OCI-LY7 (cell line): ENCODE results near the gene GRB10. TPM values are rescaled to one million over a fixed set of nuclear protein-coding genes. Genes with fewer than 3 reads are reported as not detected.

Source experiments
- BruUV-seq: library from RNA; stranded (reverse); fragments of 400-500 nt; replicated peaks from 2 replicates; lab custom pipeline; 2021; lab: Mats Ljungman, UMichigan
- CTCF ChIA-PET: fragments of 300-600 bp; sonication (Branson Sonifier 250); formaldehyde crosslinking; loops from one replicate; lab custom pipeline; 2022; ENCODE audit warnings: antibody characterized with exemption; ENCODE audit not compliant: unreplicated experiment; lab: Charles Lee
- POLR2A ChIA-PET: fragments of 300-600 bp; sonication (Branson Sonifier 250); formaldehyde crosslinking; loops from one replicate; lab custom pipeline; 2022; ENCODE audit warnings: antibody characterized with exemption; lab: Charles Lee
- DNase-seq: peaks from one replicate; pipeline ENCODE4 v3.0.0-alpha.2; 2015; ENCODE audit warnings: low spot score
- H2AFZ ChIP-seq: fragments of 200-600 bp; sonication (generic), shearing (Covaris generic); 2 replicates; pipeline ENCODE4 v1.6.1; 2014; ENCODE audit warnings: mild to moderate bottlenecking, antibody characterized with exemption, low read length, moderate library complexity
- H3K27ac ChIP-seq: fragments of 200-600 bp; sonication (generic); 2 replicates; pipeline ENCODE4 v1.5.1; 2014; ENCODE audit warnings: mixed run types, low read depth, mild to moderate bottlenecking, moderate library complexity, low read length, inconsistent platforms; ENCODE audit not compliant: poor library complexity, severe bottlenecking
- H3K36me3 ChIP-seq: fragments of 200-600 bp; sonication (generic); 2 replicates; pipeline ENCODE4 v1.6.1; 2014; ENCODE audit warnings: mild to moderate bottlenecking, antibody characterized with exemption, low read length, moderate library complexity, mixed read lengths; ENCODE audit not compliant: insufficient read depth
- H3K4me1 ChIP-seq: fragments of 200-600 bp; sonication (generic); 2 replicates; pipeline ENCODE4 v1.5.1; 2014; ENCODE audit warnings: mild to moderate bottlenecking, low read length; ENCODE audit not compliant: insufficient read depth, poor library complexity, severe bottlenecking
- H3K4me2 ChIP-seq: fragments of 200-600 bp; sonication (generic); 2 replicates; pipeline ENCODE4 v1.6.1; 2014; ENCODE audit warnings: mild to moderate bottlenecking, low read length
- H3K4me3 ChIP-seq: fragments of 200-600 bp; sonication (generic); 2 replicates; pipeline ENCODE4 v1.5.1; 2014; ENCODE audit warnings: mild to moderate bottlenecking, low read depth, low read length; ENCODE audit not compliant: poor library complexity, severe bottlenecking
- H3K79me2 ChIP-seq: fragments of 200-600 bp; sonication (generic); 2 replicates; pipeline ENCODE4 v1.6.1; 2016; ENCODE audit warnings: low read depth, mild to moderate bottlenecking, low read length, moderate library complexity, mixed read lengths; ENCODE audit not compliant: insufficient read depth
- H3K9me2 ChIP-seq: fragments of 200-600 bp; sonication (generic); 2 replicates; pipeline ENCODE4 v1.6.1; 2016; ENCODE audit warnings: mild to moderate bottlenecking, low read length, mixed read lengths; ENCODE audit not compliant: insufficient read depth
- H3K9me3 ChIP-seq: fragments of 200-600 bp; sonication (generic); 2 replicates; pipeline ENCODE4 v1.6.1; 2014; ENCODE audit warnings: mild to moderate bottlenecking, mixed run types, low read length, mixed read lengths
- H4K20me1 ChIP-seq: fragments of 200-600 bp; sonication (generic); 2 replicates; pipeline ENCODE4 v1.6.1; 2014; ENCODE audit warnings: mild to moderate bottlenecking, antibody characterized with exemption, low read length, moderate library complexity, mixed read lengths; ENCODE audit not compliant: insufficient read depth
- CTCF ChIP-seq: fragments of 200-600 bp; sonication (generic); conservative IDR thresholded peaks from 2 replicates; pipeline ENCODE4 v1.5.1; 2014; ENCODE audit warnings: mild to moderate bottlenecking, antibody characterized with exemption, low read length, moderate library complexity, mixed read lengths
- EZH2phosphoT487 ChIP-seq: fragments of 200-600 bp; sonication (generic); IDR thresholded peaks from 2 replicates; pipeline ENCODE4 v1.6.1; 2018; ENCODE audit warnings: low read depth, borderline replicate concordance, mild to moderate bottlenecking, mixed run types, antibody characterized with exemption, low read length, moderate library complexity, mixed read lengths
- intact Hi-C: fragments of 100-400 bp; cut with micrococcal nuclease; formaldehyde crosslinking; loops from one replicate; pipeline ENCODE4 v1.10.0; 2022; ENCODE audit not compliant: unreplicated experiment
- total RNA-seq, 2 experiments: library from RNA; depleted of rRNA in 1 of 2; stranded (reverse); fragments of >200 nt in 1 of 2; shearing (Covaris generic) in 1 of 2; gene quantifications; 2 replicates each; pipeline ENCODE4 v1.2.3, GENCODE V29; 2014 to 2022

Gene GRB10
- total RNA-seq, 2 experiments from 2014 or later = not detected

- intact Hi-C loops = no loop called here
- no TSS peak for BruUV-seq
These were observed 157.3 kb downstream of the GRB10 start for GRCh38 chr7:50625360-50625759.

GRCh38 chr7:50622821-50623220, 159.9 kb downstream of the GRB10 start:
- BruUV-seq = no TSS peak

More at GRCh38 chr7:50625360-50625759, 157.3 kb downstream of the GRB10 start:
- H3K4me1 ChIP-seq = no peaks in the 10 kb centered on the region
- no peaks in the 10 kb centered on the region for H4K20me1 ChIP-seq
- no peak for DNase-seq
- no peaks in the 10 kb centered on the region for H3K9me3 ChIP-seq
- no peak overlapping the region for H2AFZ ChIP-seq
- H3K27ac ChIP-seq = no peak overlapping the region
- no peaks in the 10 kb centered on the region for H3K36me3 ChIP-seq
- no peak overlapping the region for H3K4me3 ChIP-seq
- TF ChIP-seq CTCF (no peak), EZH2phosphoT487 (no peak)
- no peaks in the 10 kb centered on the region for H3K79me2 ChIP-seq
- H3K9me2 ChIP-seq = no peaks in the 10 kb centered on the region
- ChIA-PET POLR2A (no interaction called here), CTCF (no interaction called here)
- H3K4me2 ChIP-seq = no peak overlapping the region

More at GRCh38 chr7:50622821-50623220, 159.9 kb downstream of the GRB10 start:
- ChIA-PET CTCF (no interaction called here), POLR2A (no interaction called here)
- TF ChIP-seq CTCF = no peak
- TF ChIP-seq EZH2phosphoT487 = no peak
- no peaks in the 10 kb centered on the region for H4K20me1 ChIP-seq
- H3K4me1 ChIP-seq = no peaks in the 10 kb centered on the region
- no peak overlapping the region for H3K4me2 ChIP-seq
- no peaks in the 10 kb centered on the region for H3K9me2 ChIP-seq
- no peaks in the 10 kb centered on the region for H3K36me3 ChIP-seq
- H3K4me3 ChIP-seq = no peak overlapping the region
- intact Hi-C loops = no loop called here
- no peaks in the 10 kb centered on the region for H3K79me2 ChIP-seq
- H3K27ac ChIP-seq = no peak overlapping the region
- DNase-seq = no peak
- H3K9me3 ChIP-seq = no peaks in the 10 kb centered on the region
- H2AFZ ChIP-seq = no peak overlapping the region
